Adrenal gland (tissue), 12 donors: ENCODE measurements around the gene PIGN. TPM values are rescaled to one million over a fixed set of nuclear protein-coding genes. Genes with fewer than 3 reads are reported as not detected.

ENCODE experiments used
- DNase-seq, 7 donors: peaks; one replicate each; pipeline ENCODE4 v3.0.0-alpha.2; 2019 to 2020
- H3K27ac ChIP-seq, 5 donors: fragments of 200-600 bp; sonication (generic) in 4 of 5; 1 replicate in 3 of 5; 2 replicates in 2 of 5; pipeline versions ENCODE4 v1.5.1 to v1.8.0; 2016 to 2020; ENCODE audit warnings: mild to moderate bottlenecking in 1 of 5
- H3K27me3 ChIP-seq: fragments of 200-600 bp; 2 replicates; pipeline ENCODE4 v1.8.0; 2021
- H3K36me3 ChIP-seq, 2 donors: fragments of 200-600 bp; replicated peaks in 1 of 2; 1 replicate in 1 of 2; 2 replicates in 1 of 2; pipeline versions ENCODE4 v1.5.1 to v1.8.0; 2018 to 2022
- H3K4me1 ChIP-seq, 2 donors: fragments of 200-600 bp; replicated peaks in 1 of 2; 1 replicate in 1 of 2; 2 replicates in 1 of 2; pipeline versions ENCODE4 v1.5.1 to v1.8.0; 2018 to 2021
- H3K4me3 ChIP-seq, 4 donors: fragments of 200-600 bp; sonication (generic) in 3 of 4; one replicate each; pipeline ENCODE4 v1.5.1; 2016 to 2018
- H3K9me3 ChIP-seq, 3 donors: fragments of 200-600 bp; sonication (generic) in 1 of 3; replicated peaks in 1 of 3; 1 replicate in 2 of 3; 2 replicates in 1 of 3; pipeline versions ENCODE4 v1.5.1 to v1.8.0; 2016 to 2021
- POLR2A ChIP-seq, 2 donors: fragments of 450-650 bp; IDR thresholded peaks; one replicate each; pipeline ENCODE4 v1.6.1; 2017; ENCODE audit warnings: antibody characterized with exemption in 2 of 2, mild to moderate bottlenecking in 2 of 2, moderate library complexity in 1 of 2
- WGBS, 4 donors: extraction: QIAGEN DNeasy Blood & Tissue Kit in 2 of 4; methylation state at CpG; one replicate each; pipeline versions ENCODE4 v1.1.5 to v1.1.7; 2013 to 2017; 5-methylcytosine and 5-hydroxymethylcytosine counted together
- intact Hi-C, 2 donors: fragments of 100-400 bp; cut with DNase I; formaldehyde crosslinking; loops; one replicate each; pipeline versions ENCODE4 v1.14.1 to v1.15.0; 2022 to 2023
- polyA plus RNA-seq, 3 donors: library from polyadenylated mRNA; stranded (reverse); fragments of 200-250 nt in 2 of 3; fragments of 350-450 nt in 1 of 3; fragmentation: Illumina TruSeq in 1 of 3; extraction: RNeasy Lipid Tissue Mini Kit (QIAGEN cat#74804) in 1 of 3; gene quantifications; one replicate each; pipeline ENCODE4 v1.2.3, GENCODE V29; 2013 to 2014
- total RNA-seq, 9 donors: library from RNA; depleted of rRNA in 4 of 9; stranded (reverse); fragments of >200 nt in 4 of 9; fragments of 120-200 nt in 1 of 9; fragmentation: NEBNext Ultra II Directional in 1 of 9; extraction: Animal tissue kit (Norgen Biotek cat#: 25700) in 1 of 9; gene quantifications; one replicate each; pipeline versions ENCODE4 v1.1.0 to v1.2.4, GENCODE V29; 2013 to 2023
- TF ChIP-seq, protein P1 (sequence below), 6 experiments: fragments of 450-650 bp in 4 of 6; fragments of 200-600 bp in 2 of 6; sonication (generic) in 1 of 6; IDR thresholded peaks; 1 replicate in 5 of 6; 2 replicates in 1 of 6; pipeline versions ENCODE4 v1.5.1 to v1.8.0; 2016 to 2021; ENCODE audit warnings: antibody characterized with exemption in 6 of 6, mild to moderate bottlenecking in 2 of 6, moderate library complexity in 1 of 6
- donor health status: healthy with polysubstance abuse.
- donor health status: Bipolar disorder and iron deficiency.
- donor health status: DM: yes; HTN: yes; CAD: no.
- donor health status: DM: no; HTN: no; CAD: no.
- donor health status: DM: no; HTN: no; CAD: no.
- donor health status: DM: yes; HTN: yes; CAD: no.

PIGN gene
- total and polyA plus RNA-seq, 12 donors, result 4.4 to 50.5 (median 21.7) TPM

DNA sequence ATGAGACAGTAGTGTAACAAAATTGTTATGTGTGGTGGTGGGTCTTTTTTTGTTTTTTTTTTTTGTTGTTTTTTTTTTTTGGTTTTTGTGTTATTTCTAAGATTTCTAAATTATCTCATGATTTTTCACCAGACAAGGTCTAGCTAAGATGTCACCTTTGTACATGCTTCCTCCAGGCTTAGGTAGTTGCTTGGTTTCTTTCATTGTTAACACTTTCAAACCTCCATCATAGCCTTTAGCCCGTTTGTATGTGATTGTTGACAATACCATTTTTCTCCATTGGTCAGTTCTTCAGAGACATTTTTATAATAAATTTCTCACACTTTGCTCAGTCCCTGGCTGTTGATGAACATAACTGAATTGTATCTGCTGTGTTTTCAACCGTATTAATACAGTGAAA is 2.4 kb upstream of the PIGN start:
- peak overlapping the region in 1 of 4 donors; percentile 96 for H3K4me3 ChIP-seq
- no peaks in the 10 kb centered on the region for H3K9me3 ChIP-seq
- TF ChIP-seq, protein P1, sequence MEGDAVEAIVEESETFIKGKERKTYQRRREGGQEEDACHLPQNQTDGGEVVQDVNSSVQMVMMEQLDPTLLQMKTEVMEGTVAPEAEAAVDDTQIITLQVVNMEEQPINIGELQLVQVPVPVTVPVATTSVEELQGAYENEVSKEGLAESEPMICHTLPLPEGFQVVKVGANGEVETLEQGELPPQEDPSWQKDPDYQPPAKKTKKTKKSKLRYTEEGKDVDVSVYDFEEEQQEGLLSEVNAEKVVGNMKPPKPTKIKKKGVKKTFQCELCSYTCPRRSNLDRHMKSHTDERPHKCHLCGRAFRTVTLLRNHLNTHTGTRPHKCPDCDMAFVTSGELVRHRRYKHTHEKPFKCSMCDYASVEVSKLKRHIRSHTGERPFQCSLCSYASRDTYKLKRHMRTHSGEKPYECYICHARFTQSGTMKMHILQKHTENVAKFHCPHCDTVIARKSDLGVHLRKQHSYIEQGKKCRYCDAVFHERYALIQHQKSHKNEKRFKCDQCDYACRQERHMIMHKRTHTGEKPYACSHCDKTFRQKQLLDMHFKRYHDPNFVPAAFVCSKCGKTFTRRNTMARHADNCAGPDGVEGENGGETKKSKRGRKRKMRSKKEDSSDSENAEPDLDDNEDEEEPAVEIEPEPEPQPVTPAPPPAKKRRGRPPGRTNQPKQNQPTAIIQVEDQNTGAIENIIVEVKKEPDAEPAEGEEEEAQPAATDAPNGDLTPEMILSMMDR (IDR thresholded peaks at IDR 0.05), result no peak
- TF ChIP-seq POLR2A (IDR thresholded peaks at IDR 0.05), result no peak
- H3K27ac ChIP-seq, result no peak overlapping the region
- intact Hi-C loops, result no loop called here
- 36 to 45% (median 41%) methylated on average over 2 of the region's 2 CpGs for WGBS, 4 donors
- H3K4me1 ChIP-seq, result peaks cover 26 to 51% of the 10 kb centered on the region in 2 donors
- no peaks in the 10 kb centered on the region for H3K36me3 ChIP-seq
- no peak for DNase-seq
- H3K27me3 ChIP-seq, result no peaks in the 10 kb centered on the region

DNA sequence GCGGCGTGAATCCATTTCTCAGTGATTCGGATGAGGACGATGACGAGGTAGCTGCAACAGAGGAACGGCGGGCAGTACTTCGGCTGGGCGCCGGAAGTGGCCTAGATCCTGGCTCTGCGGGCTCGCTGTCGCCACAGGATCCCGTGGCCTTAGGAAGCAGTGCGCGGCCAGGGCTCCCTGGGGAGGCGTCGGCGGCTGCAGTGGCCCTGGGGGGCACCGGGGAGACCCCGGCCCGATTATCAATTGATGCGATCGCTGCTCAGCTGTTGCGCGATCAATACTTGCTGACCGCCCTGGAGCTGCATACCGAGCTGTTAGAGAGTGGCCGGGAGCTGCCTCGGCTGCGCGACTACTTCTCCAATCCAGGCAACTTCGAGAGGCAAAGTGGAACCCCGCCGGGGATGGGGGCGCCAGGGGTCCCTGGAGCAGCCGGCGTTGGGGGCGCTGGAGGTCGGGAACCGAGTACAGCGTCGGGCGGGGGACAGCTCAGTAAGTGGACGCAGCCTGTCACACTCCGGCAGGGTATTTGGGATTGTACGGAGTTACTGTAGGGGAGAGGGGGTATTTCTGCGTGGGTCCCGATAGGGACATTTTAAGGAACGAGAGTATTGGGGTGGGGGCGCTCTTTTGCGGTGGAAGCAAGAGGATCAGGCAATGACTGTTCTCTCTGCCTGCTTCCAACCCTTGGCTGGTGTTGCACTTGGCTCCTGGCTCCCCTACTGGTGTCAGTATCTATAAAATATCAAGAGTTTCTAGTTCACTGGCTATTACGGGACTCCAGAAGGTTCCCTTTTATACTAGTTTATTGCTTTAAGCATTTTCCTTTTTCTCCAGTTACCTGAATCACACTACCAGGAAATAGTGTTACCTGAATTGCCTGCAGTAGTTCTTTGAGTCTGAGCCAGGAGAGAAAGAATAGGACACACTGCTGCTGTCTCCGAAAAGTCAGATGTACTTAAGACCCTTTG is 971 bp upstream of the PIGN start:
- no peaks in the 10 kb centered on the region for H3K9me3 ChIP-seq

DNA sequence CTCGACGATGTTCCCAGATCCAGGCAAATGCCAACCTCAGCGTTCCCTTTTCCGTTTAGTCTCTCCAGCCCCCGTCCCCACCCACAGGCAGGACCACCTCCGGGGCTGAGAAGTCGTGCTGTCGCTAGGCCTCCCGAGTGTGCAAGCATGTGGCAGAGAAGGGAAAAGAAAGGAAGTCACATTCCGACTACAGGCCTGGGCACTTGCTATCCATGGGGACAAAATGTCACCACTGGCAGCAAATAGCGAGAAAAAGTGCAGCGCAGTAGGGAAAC is 420 bp downstream of the PIGN start:
- Histone ChIP-seq H3K9me3 (no peaks in the 10 kb centered on the region), H3K4me3 (peak overlapping the region; percentile 7 to 96 (median 52)), H3K4me1 (peaks cover 26 to 54% of the 10 kb centered on the region in 2 donors), H3K36me3 (no peaks in the 10 kb centered on the region), H3K27ac (peak overlapping the region; percentile 34 to 92 (median 76)), H3K27me3 (no peaks in the 10 kb centered on the region)
- TF ChIP-seq, protein P1 (IDR thresholded peaks at IDR 0.05), result no peak
- TF ChIP-seq POLR2A (IDR thresholded peaks at IDR 0.05), result no peak
- intact Hi-C loops, result no loop called here
- 0 to 1% (median 1%) methylated on average over 12 of the region's 12 CpGs for WGBS, 4 donors
- DNase-seq, result no peak

More for the DNA sequence above, 971 bp upstream of the PIGN start:
- TF ChIP-seq, protein P1 (IDR thresholded peaks at IDR 0.05), result no peak
- TF ChIP-seq POLR2A (IDR thresholded peaks at IDR 0.05), result no peak
- H3K27me3 ChIP-seq, result no peaks in the 10 kb centered on the region
- H3K36me3 ChIP-seq, result no peaks in the 10 kb centered on the region
- peak overlapping the region; percentile 74 to 97 (median 86) for H3K4me3 ChIP-seq
- H3K27ac ChIP-seq, result peak overlapping the region in 4 of 5 donors; percentile 60 to 86 (median 76)
- peak; percentile 26 to 66 (median 35) for DNase-seq
- 1 to 5% (median 1%) methylated on average over 15 to 54 of the region's 54 CpGs for WGBS, 4 donors
- intact Hi-C loops, result no loop called here
- peaks cover 26 to 54% of the 10 kb centered on the region in 2 donors for H3K4me1 ChIP-seq

DNA sequence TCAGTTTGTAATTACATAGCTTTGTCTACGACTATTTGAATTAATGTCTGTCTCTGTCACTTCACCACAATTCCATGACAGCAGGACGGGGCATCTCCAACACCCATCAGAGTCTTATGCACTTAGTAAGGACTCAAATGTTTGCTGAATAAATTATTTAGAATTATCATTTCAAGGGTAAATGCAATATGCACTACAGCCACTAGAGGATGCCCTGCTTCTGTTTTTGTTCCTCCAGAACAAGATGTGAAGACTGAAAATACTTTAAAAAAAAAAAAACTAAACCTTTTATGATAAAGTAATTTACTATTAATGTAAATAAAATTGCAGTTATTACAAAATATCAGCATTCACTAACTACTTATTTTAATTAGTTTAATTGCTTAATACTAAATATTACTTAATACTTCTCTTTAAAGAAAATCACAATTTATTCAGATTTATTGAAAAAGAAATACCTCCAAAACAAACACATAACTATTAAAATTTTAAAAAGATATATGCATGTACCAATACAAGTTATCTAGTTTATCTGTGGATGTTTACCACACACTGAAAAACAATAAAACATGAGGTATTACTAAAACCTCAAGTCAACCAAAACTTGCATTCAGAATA is 3.2 kb downstream of the PIGN start:
- Histone ChIP-seq H3K36me3 (no peaks in the 10 kb centered on the region), H3K9me3 (no peaks in the 10 kb centered on the region), H3K4me3 (no peak overlapping the region), H3K4me1 (peaks cover 6 to 28% of the 10 kb centered on the region in 2 donors), H3K27me3 (no peaks in the 10 kb centered on the region), H3K27ac (no peak overlapping the region)
- DNase-seq, result peak in 5 of 7 donors; percentile 29 to 59 (median 57)
- intact Hi-C loops, result loop anchor here (5.0 kb wide), 1 partner anchor 64 kb away; no protein-coding TSS in a partner anchor
- WGBS, 4 donors, result 4 to 8% (median 6%) methylated on average over 2 of the region's 2 CpGs
- no peak for TF ChIP-seq POLR2A (IDR thresholded peaks at IDR 0.05)
- TF ChIP-seq, protein P1 (IDR thresholded peaks at IDR 0.05), result peak; percentile 30 to 99 (median 95)
